GM21576 (cell line): ENCODE measurements around the gene IFT57.
A peak's percentile ranks its signal among the peaks of the same experiment; 100 is the strongest.
"Not testable (repeated sequence)": the region's sequence is repeated elsewhere in the genome, so short reads cannot be mapped to it uniquely, and the experiment has no call there.

Source experiments
- ATAC-seq: cut with Tn5 transposase; IDR thresholded peaks from one replicate; pipeline ENCODE4 v1.9.1; 2021; ENCODE audit warnings: mild to moderate bottlenecking, moderate library complexity; ENCODE audit not compliant: unreplicated experiment

The IFT57 gene

DNA sequence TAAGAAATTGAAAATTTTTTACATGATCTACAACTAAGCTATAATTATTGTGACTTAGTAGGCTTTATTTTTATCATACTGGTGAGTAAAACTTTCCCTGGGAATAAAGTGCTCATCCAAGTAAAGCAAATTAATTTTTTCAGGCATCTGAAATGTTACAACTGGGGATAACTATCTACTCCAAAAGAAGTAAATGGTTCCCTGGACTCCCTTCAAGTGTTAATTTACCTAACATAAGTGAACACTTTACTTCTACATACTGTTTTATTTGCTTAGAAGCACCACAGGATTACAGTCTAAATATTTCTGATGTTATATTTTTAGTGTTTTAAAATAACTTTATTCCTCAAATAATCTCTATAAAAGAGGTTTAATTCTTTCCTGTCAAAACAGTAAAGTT, 57.8 kb downstream of the IFT57 start:
- ATAC-seq: no peak

DNA sequence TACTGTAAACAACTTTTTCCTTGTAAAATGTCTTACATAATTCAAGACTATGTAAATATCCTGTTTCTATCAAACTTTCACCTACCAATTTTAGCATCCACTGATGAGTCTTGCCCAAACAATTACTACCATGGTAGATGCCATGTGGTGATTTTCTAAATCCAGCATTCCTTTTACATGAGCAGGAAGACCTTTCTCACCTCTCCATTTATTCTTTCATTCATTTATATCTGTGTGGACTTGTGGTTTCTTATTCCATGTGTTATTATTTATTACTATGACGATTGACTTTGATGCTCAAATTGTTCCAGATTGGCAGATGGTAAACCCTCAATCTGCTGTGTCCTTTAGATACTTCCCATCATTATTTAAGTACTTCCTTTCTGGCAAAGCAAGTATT, 62.4 kb downstream of the IFT57 start:
- ATAC-seq: no peak

DNA sequence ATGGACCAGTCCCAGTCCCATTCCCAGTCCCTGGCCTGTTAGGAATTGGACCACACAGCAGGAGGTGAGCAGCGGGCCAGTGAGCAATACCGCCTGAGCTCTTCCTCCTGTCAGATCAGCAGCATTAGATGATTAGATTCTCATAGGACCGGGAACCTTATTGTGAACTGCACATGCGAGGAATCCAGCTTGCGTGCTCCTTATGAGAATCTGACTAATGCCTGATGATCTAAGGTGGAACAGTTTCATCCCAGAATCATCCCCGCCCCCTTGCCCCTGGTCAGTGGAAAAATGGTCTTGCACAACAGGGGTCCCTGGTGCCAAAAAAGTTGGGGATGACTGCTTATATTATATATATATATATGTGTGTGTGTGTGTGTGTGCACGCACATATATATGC, 63.1 kb downstream of the IFT57 start:
- ATAC-seq: no peak

DNA sequence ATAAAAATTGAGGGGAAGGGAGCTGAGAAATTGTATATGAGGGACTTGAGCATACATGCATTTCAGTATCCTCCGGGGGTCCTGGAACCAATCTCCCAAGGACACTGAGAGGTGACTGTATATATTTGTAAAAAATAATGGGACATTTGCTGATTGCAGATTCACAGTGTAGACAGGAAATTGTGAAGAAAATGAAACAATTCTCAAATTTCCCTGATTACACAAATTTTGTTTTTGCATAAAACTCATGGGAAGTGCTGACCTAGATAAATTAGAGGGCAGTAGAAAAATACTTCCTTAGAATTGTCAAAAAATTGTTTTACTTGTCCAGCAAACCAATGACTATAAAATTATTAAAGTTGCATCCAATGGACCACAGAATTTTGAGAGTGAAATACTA, 64.0 kb downstream of the IFT57 start:
- ATAC-seq: no peak

DNA sequence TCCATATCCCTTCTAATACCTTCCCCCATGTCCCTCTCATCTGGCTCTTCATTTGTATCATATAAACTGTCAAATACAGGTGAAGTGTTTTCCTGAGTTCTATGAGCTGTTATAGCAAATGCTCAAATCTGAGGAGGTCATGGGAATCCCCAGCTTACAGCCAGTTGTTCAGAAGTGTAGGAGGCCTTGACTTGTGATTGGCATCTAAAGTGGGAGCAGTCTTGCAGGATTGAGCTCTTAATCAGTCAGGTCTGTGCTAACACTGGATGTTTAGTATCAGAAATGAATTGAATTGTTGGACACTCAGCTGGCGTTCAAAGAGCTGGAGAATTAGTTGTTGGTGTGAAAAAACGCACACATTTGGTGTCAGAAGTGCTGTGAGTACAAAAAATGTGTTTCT, 65.0 kb downstream of the IFT57 start:
- ATAC-seq: no peak

DNA sequence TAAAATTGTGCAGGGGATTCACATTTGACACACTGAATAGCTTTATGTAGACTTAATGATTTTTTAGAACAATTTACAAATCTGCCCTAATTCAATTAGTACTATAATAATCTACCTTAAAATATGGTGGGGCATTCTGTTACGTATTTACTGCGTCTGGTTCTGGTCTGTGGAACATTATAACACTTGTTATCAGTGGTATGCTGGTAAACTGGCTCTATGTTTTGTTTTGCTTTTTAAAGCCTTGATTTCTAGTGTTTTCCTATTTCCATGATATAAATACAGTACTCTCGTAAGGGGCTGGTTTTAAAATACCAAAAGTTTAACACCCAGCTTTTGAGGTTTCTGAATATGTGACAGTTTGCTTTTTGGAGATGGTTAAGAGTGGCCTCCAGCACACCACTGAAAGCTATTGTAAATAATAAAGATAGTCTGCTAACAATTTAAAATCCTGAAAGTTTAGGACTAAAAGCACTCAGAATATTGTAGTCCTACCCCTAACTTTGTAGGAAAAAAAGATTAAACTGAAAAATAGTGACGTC, 65.8 kb downstream of the IFT57 start:
- ATAC-seq: no peak

DNA sequence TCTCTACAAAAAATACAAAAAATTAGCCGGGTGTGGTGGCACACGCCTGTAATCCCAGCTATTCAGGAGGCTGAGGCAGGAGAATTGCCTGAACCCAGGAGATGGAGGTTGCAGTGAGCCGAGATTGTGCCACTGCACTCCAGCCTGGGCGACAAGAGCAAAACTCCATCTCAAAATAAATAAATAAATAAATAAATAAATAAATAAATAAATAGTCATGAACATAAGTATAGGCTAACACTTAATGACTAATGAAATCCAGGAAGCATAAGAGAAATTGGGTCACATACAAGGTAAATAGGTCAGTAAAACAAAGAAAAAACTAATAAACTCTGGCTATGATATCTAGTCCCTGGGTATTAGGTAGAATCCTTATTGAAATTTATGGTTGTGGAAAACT, 66.6 kb downstream of the IFT57 start:
- ATAC-seq: not testable (repeated sequence)

DNA sequence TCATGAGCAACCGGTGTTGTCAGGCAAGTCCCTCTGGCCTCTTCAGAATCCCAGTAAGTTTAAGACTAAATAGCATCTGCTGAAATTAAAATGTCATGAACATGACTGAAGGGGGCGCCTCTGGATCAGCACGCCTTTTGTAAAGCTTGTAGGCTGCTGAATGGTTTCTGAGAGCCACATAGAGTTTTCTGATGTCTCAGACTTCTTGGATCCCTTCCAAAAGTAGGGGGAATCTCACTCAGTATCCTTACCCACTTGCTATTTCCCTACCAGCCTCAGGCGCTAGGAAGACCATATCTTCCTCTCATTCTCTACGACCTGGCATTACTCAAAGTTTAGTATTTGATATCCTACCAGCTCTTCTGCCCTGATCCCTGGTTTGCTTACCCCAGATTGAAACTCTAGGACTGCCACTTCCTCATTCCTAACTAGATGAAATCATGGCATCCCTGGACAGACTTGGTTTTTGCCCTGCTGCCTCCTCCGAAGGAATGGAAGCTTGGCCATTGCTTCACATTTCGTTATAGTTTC, 68.7 kb downstream of the IFT57 start:
- no peak for ATAC-seq

DNA sequence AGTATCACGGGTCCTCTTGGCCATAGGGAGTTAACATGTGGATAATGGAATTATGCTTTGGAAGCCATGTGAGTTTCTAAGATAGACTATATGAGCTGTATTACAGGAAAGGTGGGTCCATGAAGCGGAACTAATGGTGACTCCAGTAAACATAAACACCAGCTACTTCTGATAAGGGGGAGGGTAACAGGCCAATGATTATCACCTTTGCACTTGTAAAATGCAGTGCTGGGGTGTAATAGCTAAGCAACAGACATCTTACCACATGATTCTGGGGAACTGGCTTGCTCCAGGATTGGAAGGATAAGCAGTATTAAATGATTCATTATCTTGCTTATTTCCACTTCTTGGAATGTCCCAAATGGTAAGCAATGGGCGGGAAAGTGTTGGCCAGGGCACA, 70.0 kb downstream of the IFT57 start:
- ATAC-seq: no peak

DNA sequence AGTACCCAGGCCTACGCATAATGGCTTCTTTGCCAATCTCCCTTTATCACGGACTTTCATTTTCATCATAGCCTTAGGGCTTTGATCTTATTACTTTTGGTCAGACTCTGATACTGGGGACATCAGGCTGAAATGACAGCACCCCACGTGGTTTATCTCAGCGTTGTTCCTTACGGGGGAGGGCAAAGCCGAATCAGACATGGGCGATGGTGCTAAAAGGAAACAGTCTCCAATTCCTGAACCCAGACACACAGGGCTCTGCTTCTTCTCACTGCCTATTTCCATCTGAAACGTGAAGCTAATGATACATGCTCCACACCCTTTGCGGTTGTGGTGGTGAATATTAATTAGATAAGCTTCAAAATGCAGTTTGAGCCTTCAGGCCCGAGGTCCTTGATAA, 72.0 kb downstream of the IFT57 start:
- ATAC-seq: no peak

DNA sequence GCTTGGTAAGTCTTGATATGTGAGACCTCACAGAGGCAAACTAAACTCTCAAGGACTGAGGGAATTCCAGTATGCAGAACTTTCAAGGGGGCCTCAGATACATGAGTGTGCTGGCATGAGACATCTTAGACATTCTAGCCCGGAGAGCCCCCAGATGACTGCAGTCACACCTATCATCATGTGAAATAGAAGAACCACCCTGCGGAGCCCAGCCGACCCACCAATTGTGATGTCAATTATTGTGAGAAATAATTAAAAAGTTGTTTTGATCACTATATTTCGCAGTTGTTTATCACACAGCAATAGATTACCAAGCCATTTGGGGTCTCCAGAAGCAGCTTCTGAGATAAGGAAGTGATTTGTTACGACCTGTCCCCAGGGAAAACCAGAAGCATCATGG, 76.1 kb downstream of the IFT57 start:
- no peak for ATAC-seq

DNA sequence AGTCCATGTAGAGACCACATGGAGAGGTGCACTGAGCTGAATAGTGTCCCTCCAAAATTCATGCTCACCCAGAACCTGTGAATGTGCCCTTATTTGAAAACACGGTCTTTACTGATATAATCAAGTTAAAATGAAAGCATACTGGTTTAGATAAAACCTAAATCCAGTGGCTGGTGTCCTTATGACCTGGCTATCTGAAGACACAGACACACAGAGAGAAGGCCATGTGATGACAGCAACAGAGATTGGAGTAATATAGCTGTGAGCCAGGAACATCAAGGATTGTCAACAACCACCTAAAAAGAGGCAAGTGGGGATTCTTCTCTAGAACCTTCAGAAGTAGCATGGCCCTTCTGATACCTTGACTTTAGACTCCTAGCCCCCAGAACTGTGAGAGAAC, 76.6 kb downstream of the IFT57 start:
- ATAC-seq: no peak

DNA sequence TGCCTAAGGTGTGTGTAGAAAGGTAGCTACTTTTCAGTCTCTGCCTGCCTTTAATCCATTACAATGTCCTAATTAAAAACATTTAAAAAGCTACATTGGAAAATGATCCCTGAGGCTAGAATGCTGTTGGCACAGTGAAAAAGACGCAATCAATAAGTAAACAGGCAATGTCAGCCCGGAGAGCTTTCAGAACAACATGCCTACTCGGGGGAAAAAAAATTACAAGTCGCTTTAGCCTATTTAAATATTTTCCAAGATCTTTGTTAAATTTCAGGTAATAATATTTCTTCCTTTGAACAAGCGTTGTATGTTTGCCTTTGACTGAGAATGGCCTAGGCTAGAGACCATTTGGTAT, 84.8 kb downstream of the IFT57 start:
- no peak for ATAC-seq

DNA sequence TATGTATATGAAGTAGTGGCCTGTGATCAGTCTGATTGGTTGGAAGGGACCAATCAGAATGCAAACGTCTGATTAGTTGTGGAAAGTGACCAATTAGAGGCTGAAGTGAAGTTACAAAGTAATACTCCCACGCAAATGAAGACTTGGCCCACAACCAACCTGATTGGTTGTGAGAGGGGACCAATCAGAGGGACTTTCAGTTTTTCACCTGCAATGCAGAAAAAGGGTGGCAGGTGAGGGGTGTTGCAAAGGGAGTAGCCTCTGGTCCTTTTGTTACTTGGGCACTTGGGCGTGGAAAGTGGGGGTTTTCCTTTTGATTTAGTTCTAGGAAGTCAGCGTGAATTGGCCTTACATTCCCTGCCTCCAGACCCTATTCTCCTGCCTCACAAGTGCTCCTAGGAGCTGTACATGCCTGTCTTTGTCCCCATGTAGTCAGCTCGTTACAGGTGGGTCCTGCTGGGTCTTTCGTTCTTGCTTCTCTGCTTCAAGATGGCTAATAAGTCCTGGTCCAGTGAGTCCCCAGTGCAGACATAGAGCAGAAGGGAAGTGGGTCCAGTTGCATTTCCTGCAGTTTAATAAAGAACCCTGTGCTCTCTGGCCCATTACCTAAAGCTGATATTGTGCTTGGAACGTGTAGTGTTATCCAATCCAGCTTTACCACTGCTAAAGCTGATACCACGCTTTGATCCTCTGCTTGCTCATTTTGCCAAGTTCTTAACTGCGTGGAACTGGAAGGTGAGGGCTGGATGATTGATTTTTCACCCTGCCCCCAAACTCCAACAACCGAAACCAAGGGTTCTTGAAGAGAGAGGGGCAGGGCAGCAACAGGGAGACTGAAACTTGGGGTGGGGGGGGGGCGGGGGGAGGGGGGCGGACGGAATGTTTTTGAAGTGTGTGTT, 85.4 kb downstream of the IFT57 start:
- no peak for ATAC-seq

DNA sequence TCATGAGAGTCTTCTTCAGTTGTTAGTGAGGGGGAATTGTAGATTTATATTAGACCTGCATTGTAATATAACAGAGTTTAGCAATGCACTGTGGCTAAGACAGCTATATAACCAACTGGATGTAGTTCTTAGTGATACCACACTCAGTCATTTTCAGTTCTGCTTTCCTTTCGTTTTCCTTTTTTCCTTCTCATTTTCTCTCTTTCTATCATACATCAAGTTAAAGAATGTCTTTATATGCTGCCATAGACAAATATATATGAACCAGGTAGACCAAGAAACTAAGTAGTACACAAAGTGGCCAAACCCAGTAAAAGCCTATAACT, 87.7 kb downstream of the IFT57 start:
- ATAC-seq: peak; percentile 47

DNA sequence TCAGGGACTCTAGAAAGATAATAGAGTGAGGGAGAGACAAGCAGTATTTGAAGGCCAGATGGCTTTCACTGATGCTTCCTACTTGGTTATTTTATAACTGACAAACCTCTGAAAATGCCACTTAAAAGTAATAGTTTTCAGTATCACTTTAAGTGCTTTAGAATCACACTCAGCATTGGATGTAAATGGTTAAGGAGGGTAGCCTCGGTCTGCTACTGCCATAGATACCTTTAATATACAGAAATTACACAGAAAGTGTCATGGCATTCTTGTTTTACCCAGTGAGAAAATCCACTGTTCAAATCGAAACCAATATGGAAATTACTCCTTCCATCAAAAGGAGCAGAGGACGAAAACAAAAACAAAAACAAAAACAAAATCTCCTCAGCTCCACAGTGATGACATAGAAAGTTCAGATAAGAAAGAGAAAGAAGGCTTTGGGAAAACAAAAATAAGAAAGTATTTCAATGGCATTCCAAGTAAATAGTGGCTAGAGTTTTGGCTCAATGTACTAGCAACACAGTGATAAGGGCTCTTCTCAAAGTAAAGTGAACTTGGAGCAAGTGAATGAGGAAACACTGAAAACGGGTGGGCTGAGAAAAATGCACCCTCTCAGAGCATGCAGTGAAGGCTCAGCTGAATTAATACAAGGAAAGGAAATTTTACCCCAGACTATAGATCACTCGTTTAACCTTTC, 88.2 kb downstream of the IFT57 start:
- peak; percentile 27 for ATAC-seq

DNA sequence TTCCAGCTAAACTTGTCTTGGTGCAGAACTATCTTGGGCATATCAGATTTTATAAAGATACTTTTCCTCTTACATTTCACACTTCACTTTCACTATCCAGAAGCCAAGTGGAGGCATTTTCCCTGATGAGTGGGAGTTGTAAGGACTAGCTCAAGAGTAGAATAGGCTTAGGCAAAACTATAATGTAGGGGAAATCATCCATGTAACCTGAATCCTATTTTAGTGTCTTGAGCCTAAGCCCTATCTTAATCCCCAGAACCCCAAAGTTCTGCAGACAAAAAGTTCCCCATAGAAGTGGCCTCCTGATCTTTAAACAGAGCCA, 89.2 kb downstream of the IFT57 start:
- ATAC-seq: no peak

DNA sequence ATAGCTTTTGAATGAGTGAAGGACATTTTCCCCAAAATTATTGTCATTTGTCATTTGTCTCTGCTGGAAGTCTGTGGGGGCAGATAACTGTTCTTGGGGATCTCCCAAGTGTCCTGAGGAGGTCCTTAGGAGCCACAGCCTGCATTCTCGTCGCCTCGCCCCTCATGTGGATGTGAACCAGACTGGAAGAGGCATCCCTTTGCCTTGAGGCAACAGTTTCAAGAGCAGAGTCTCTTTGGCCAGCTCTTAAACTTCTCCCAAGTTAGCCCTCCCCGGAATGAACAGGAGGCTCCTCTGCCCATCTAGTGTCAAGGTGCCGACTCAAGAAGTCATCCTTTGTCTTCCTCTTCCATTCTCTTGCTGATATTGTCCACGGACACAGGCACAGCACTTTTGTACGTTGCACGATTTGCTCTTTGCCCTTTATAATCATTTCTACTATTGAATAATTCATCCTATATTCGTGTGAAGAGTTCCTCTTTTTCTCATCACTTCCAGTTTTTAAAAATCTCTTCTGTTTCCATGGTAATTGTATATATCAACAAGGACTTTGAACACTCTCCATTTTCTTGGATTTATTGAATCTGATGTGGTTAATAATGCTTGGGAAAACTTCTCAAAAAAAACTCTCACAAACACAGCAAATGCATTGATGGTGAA, 90.6 kb downstream of the IFT57 start:
- ATAC-seq: no peak

DNA sequence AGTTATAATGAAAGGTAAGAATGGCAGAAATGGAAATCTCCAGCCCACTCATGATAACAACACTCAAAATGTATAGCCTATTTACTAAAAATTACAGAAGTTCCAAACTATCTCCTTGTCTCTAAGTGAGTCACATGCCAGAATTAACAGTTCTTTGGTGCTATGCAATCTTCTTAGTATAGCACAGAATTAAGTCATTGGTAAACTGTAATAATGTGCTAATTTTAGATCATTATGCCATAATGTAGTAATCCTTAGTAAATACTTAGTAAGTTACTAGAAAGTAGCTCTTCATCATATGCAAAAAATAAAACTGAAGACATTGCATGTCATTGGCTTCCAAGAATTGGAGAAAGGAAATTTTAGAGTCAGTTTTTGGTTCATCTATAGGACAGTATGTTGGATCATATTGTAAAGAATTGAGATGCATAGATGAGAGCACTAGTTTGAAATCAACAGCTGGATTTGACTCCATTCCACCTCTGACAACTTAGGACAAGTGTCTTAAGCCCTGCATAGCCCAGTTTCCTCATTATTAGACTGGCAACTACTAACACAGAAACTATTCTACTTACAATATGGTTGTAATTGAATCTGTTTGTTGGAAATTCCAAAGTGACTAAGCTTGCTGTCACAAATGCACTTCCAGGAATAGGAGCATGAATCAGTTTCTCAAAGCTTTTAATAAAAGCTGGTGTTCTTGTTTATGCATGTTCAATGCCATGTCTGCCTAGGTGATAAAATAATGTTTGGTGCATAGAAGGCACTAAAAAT, 91.3 kb downstream of the IFT57 start:
- no peak for ATAC-seq

DNA sequence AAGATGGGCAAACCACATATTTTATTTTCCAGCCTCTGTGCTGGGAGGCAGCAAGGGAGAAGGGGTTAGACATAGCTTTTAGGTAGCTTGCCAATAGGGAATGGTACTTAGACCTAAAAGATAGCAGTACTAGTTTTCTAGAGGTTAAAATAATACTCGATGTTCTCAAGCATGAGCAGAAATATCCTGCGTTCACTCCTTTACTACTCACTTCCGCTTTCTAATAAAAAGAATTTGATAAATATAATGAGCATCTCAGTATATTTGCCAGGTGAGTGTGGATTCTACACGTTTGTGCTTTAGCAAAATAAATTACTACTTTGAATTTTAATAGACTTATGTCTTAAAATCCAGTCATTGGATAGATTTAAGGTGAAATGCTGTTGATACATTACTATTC, 92.0 kb downstream of the IFT57 start:
- no peak for ATAC-seq
